ENCODE measurements around the gene PLPPR1. TPM values are rescaled to one million over a fixed set of nuclear protein-coding genes. Genes with fewer than 3 reads are reported as not detected.

The PLPPR1 gene
- total and polyA plus RNA-seq, 2 of the 13 experiments (the other 11 are each of a cell fraction or from before 2014, with no cell fraction given), result 16.0 to 84.7 TPM

- TF ChIP-seq, protein P1, sequence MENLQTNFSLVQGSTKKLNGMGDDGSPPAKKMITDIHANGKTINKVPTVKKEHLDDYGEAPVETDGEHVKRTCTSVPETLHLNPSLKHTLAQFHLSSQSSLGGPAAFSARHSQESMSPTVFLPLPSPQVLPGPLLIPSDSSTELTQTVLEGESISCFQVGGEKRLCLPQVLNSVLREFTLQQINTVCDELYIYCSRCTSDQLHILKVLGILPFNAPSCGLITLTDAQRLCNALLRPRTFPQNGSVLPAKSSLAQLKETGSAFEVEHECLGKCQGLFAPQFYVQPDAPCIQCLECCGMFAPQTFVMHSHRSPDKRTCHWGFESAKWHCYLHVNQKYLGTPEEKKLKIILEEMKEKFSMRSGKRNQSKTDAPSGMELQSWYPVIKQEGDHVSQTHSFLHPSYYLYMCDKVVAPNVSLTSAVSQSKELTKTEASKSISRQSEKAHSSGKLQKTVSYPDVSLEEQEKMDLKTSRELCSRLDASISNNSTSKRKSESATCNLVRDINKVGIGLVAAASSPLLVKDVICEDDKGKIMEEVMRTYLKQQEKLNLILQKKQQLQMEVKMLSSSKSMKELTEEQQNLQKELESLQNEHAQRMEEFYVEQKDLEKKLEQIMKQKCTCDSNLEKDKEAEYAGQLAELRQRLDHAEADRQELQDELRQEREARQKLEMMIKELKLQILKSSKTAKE (CRISPR knock-in tag; IDR thresholded peaks at IDR 0.05; ENCODE audit: borderline replicate concordance), result no peak
- no peak for TF ChIP-seq ZSCAN12 (CRISPR knock-in tag; IDR thresholded peaks at IDR 0.05)
- no peak for TF ChIP-seq ADNP (CRISPR knock-in tag; IDR thresholded peaks at IDR 0.05)
- TF ChIP-seq IKZF5 (CRISPR knock-in tag; IDR thresholded peaks at IDR 0.05), result no peak
- no peak for TF ChIP-seq ZNF205 (CRISPR knock-in tag; IDR thresholded peaks at IDR 0.05)
- TF ChIP-seq SRSF1 (optimal IDR thresholded peaks at IDR 0.05; ENCODE audit: low read depth, low read length), result no peak
- TF ChIP-seq, protein P2, sequence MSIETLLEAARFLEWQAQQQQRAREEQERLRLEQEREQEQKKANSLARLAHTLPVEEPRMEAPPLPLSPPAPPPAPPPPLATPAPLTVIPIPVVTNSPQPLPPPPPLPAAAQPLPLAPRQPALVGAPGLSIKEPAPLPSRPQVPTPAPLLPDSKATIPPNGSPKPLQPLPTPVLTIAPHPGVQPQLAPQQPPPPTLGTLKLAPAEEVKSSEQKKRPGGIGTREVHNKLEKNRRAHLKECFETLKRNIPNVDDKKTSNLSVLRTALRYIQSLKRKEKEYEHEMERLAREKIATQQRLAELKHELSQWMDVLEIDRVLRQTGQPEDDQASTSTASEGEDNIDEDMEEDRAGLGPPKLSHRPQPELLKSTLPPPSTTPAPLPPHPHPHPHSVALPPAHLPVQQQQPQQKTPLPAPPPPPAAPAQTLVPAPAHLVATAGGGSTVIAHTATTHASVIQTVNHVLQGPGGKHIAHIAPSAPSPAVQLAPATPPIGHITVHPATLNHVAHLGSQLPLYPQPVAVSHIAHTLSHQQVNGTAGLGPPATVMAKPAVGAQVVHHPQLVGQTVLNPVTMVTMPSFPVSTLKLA (IDR thresholded peaks at IDR 0.05), result no peak
These were observed 201.1 kb downstream of the PLPPR1 start (continued) for GRCh38 chr9:101229606-101230005.

DNA sequence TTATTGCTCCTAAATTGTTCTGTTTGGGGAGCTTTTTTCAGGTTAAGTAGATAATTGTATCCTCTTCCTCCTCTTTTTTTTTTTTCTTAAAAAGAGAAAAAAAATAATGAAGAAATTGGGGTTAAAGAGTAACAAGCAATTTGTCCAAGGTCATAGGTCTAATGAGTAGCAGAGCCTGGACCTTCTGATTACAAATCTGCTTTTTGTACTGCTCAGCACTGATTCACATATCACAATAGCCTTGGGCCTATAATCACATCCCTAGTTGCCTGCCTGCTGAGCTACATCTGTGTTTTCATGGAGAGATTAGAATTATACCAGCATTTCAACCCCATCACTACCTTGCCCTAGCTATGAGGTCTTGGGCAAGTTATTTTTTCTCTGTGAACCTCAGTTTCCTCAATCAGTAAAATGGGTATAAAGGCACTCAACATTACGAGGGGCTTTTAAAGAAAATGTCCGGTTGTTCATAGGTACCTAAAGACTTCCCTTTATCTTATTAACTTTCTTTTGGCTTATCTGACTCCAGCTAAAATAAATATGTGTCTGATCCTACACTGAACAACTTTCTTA is 204.0 kb downstream of the PLPPR1 start:
- 98% methylated on average over 2 of the region's 2 CpGs for WGBS (ENCODE audit: low lambda C conversion rate)
- 0 out of 5 replicates have a peak, but pooled peaks cover 0 to 3% of the 10 kb centered on the region in 2 experiments for H3K36me3 ChIP-seq (replicated peaks in 1 of 2; ENCODE audit: control insufficient read depth in 1 of 2, insufficient read depth in 2 of 2, low read length in 2 of 2)
- H3K9ac ChIP-seq (ENCODE audit: insufficient read depth, low read depth, low read length), result no peak overlapping the region
- in situ Hi-C loops (cut with HindIII; ENCODE audit: extremely low pct_ligation_motif_present, low pct_unique_long_range_greater_than_20kb), result loop anchor here (5.0 to 25.0 kb wide), 2 partner anchors 115 to 520 kb away; no protein-coding TSS in a partner anchor
- no peaks in the 10 kb centered on the region for H4K20me1 ChIP-seq (ENCODE audit: insufficient read depth, low read length)
- H3K27me3 ChIP-seq (ENCODE audit: control insufficient read depth in 1 of 2, insufficient read depth in 2 of 2, low read length in 2 of 2), result no peaks in the 10 kb centered on the region
- H3K4me1 ChIP-seq (ENCODE audit: insufficient read depth, low read length), result peaks cover 30% of the 10 kb centered on the region
- H3K4me3 ChIP-seq (replicated peaks in 1 of 3; ENCODE audit: insufficient read depth in 1 of 3, low read depth in 2 of 3, low read length in 3 of 3), result no peak overlapping the region
- no peak for DNase-seq (ENCODE audit: low spot score)
- CTCF ChIA-PET (ENCODE audit: low intra/inter-chr PET ratio, low total read pairs), result interaction anchor here (3.9 kb wide), 1 partner anchor 113 kb away, joined by 38 read pairs; no protein-coding TSS in a partner anchor
- ATAC-seq, result no peak
- no peak for FAIRE-seq
- TF ChIP-seq ZNF629 (CRISPR knock-in tag; conservative IDR thresholded peaks at IDR 0.05), result peak; percentile 85
- 0 out of 2 replicates have a peak, but pooled peaks have one; percentile 54 for TF ChIP-seq ZMYM3 (CRISPR knock-in tag; IDR thresholded peaks at IDR 0.05)
- TF ChIP-seq GFI1 (CRISPR knock-in tag; IDR thresholded peaks at IDR 0.05; ENCODE audit: borderline replicate concordance), result peak; percentile 71; the same call in 1 of the 2 replicates
- no peak for TF ChIP-seq PLSCR1 (CRISPR knock-in tag; IDR thresholded peaks at IDR 0.05; ENCODE audit: borderline replicate concordance)
- TF ChIP-seq SRSF1 (optimal IDR thresholded peaks at IDR 0.05; ENCODE audit: low read depth, low read length), result no peak
- H3K79me2 ChIP-seq (ENCODE audit: insufficient read depth, low read length), result no peaks in the 10 kb centered on the region
- intact Hi-C loops (cut with micrococcal nuclease; ENCODE audit: unreplicated experiment), result no loop called here
- POLR2A ChIA-PET, result no interaction called here
- H3K9me3 ChIP-seq (ENCODE audit: low read length), result no peaks in the 10 kb centered on the region
- H2AFZ ChIP-seq (ENCODE audit: low read length), result no peak overlapping the region
- no peak overlapping the region for H3K27ac ChIP-seq (ENCODE audit: extremely low read length, insufficient read depth, low read length)
- BruUV-seq (replicated peaks), result no TSS peak
- H3K4me2 ChIP-seq (ENCODE audit: low read depth, low read length), result no peak overlapping the region
